NCI-H1436 (cell line): ENCODE data around the gene ATP6V0C.
"Not testable (repeated sequence)": the region's sequence is repeated elsewhere in the genome, so short reads cannot be mapped to it uniquely, and the experiment has no call there.

Experiments
- DNase-seq: peaks from one replicate; lab custom pipeline; 2025; lab: John Stamatoyannopoulos, UW

ATP6V0C gene

GRCh38 chr16:2474877-2475412 is 38.8 kb upstream of the ATP6V0C start, which contains the start of gene TBC1D24:
Gene TBC1D24, plus strand, starts transcription at chr16:2475127. Its CDS starts 21,022 bp downstream, at chr16:2496149.
- peak; percentile 60 for DNase-seq

DNA sequence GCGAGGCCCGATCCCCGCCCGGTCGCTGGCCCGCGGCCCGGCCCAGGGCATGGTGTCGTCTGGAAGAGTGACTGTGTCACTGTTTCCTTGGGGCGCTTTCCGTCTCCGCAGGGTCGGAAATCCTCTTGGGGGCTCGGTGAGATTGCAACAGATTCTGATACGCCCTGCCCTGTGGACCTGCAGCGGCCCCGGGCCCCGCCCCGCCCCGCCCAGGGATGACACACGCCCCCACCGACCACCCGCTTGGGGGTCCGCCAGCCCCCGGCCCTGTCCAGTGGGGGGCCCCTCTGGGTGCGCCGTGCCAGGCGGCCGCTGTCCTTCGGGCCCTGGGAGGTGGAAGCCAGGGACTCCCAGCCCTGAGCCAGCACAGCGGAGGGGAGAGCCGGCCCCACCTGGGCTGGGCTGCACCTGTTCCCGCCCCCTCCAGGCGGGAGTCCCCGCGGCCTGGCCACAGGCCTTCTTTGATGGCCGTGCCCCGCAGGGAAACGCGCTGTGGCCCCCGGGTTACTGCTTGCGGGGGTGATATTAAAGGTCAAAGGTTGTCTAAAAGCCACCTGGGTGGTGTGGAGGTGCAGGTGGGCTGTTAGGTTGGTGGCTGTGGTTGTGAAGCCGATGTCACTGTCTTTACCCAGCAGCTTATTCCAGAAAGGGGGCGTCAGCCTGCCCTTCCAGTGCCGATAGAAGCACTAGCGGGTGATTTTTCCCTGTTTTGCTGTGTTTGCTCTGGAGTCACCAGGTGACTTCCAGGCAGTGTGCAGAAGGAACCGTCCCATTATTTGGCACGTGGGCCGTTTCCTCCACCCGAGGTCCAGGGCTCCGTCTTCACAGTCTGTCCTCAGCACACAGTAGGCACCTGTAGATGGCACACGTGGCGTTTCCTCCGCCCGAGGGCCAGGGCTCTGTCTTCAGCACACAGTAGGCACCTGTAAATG is 38.1 kb upstream of the ATP6V0C start:
- DNase-seq = peak; percentile 43

DNA sequence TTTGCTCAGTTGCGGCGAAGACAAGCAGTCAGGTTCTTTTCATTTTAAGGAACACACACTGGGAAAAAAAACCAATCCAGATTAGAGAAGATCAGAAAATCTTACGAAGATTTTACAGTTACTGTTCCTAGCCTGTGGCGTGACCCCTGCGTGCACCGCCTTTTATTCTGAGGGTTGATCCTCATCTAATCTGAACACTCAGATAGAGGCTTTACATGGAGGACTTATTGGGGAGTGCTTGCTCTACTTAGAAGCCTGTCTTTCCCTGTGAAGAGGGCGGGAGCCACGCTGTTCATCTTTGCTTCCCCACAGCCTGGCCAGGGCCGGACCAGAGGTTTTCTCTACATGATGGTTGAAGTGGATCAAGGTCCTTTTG is 37.4 kb upstream of the ATP6V0C start:
- no peak for DNase-seq

GRCh38 chr16:2476741-2477140 is 37.0 kb upstream of the ATP6V0C start:
- DNase-seq = no peak

- no peak for DNase-seq
These were observed 36.4 kb upstream of the ATP6V0C start for GRCh38 chr16:2477327-2477726.

- no peak for DNase-seq
These were observed 35.5 kb upstream of the ATP6V0C start for GRCh38 chr16:2478279-2478678.

DNA sequence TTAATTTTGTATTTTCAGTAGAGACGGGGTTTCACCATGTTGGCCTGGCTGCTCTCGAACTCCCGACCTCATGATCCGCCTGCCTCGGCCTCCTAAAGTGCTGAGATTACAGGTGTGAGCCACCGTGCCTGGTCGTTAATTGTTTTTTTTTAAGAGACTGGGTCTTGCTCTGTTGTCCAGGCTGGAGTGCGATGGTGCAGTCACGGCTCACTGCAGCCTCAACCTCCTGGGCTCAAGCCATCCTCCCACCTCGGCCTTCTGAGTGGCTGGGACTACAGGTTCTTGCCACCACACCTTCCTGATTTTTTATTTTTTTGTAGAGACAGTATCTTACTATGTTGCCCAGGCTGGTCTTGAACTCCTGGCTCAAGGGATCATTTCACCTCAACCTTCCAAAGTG is 33.8 kb upstream of the ATP6V0C start:
- not testable (repeated sequence) for DNase-seq

GRCh38 chr16:2480948-2481347 is 32.8 kb upstream of the ATP6V0C start:
- DNase-seq = no peak

GRCh38 chr16:2481676-2482075 is 32.1 kb upstream of the ATP6V0C start:
- DNase-seq = no peak

DNA sequence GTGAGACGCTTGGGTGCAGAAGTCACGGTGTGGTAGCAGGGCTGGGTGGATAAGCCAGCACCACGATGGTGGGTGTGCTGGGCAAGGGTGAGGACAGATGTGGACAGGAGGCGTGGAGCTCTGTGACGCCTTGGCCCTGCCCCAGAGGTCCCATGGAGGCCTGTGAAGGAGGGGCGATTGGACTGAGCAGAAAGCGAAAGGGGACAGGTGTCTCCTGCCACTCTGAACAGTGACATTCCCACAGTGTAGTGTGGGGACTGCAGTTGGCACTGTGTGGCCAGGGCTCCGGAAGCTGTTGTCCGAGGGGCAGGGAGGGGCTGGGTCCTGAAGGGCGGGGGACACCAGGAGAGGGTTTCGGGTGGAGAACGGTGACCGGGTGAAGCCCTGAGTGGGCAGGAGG is 31.5 kb upstream of the ATP6V0C start:
- DNase-seq = no peak

- no peak for DNase-seq
These were observed 30.8 kb upstream of the ATP6V0C start for GRCh38 chr16:2482708-2483534.

GRCh38 chr16:2483939-2484897 is 29.5 kb upstream of the ATP6V0C start:
- no peak for DNase-seq

DNA sequence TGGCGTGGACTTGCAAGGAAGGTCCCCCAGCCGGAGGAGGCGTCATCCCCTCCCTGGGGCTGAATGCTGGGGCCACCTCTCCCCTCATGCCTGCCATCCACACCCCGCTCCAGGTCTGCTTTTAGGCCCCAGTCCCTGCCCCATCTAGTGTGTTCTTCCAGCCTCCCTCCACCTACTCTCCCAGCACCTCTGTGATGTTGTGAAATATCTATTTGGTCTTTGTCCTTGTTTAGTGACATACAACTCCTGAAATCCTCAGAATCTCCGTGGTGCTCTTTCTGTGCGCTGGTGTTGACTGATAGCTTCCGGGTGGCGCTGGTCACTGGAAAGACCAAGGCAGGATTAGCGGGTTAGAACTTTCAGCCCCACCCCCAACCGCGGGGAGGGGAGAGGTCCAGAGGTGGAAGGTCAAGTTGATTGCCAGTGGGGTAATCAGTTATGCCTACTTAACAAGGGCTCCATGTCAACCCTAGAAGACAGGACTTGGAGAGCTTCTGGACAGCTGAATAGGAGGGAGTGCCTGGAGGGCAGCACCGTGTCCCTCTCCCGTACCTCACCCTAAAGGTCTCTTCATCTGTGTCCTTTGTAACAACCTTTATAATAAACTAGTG is 28.7 kb upstream of the ATP6V0C start:
- DNase-seq = no peak

- no peak for DNase-seq
These were observed 27.8 kb upstream of the ATP6V0C start for GRCh38 chr16:2485811-2486507.

DNA sequence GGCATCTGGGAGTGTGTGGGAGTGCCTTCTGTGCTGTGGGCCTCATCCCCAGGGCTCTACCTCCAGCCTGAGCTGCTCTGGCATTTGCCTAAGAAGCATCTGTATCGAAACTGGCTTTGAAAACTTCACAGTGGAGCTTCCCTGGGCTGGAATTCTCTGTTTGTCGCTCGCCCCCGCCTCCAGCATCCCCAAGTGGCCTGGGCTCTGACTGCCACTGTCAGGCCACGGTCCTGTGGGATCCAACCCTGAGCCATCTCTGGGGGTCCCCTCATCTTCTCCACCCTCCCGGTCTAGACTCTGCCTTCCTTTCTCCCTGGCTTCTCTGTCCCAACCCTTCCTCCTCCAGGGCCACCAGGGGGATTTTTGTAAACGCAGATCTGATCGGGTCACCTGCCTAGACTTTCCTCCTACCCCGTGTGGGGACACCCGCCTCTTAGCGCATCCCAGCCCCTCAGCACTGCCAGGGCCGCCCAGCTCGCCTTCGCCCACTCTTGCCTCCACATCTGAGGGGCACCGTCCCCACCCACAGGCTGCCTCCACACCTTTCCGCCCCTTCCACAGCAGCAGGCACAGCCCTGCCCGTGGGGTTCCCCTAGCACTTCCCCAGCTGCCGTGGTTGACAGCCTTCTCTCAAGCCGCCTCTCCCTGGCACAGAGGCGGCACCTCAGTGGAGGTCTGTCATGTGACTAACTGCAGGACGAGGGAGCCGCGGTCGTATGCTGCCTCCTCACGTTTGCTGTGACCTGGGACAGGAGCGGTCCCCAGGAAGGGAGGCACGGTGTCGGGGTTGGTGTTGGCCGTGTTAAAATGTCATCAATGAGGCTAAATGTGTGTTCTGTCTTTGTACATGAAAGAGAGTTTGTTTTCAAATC is 26.9 kb upstream of the ATP6V0C start:
- DNase-seq = peak; percentile 14

DNA sequence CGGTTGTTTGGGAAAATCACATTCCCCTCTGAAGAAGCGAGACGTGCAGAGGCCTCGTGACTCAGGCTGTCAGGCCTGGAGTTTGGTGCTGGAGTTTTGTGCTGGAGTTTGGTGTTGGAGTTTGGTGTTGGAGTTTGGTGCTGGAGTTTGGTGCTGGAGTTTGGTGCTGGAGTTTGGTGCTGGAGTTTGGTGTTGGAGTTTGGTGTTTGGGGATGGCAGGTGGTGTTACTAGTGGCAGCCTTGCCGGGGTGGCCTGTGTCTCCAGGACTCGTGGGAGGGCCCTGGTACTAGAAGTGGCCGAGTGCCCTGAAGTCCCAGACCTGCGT is 26.3 kb upstream of the ATP6V0C start:
- DNase-seq = no peak

DNA sequence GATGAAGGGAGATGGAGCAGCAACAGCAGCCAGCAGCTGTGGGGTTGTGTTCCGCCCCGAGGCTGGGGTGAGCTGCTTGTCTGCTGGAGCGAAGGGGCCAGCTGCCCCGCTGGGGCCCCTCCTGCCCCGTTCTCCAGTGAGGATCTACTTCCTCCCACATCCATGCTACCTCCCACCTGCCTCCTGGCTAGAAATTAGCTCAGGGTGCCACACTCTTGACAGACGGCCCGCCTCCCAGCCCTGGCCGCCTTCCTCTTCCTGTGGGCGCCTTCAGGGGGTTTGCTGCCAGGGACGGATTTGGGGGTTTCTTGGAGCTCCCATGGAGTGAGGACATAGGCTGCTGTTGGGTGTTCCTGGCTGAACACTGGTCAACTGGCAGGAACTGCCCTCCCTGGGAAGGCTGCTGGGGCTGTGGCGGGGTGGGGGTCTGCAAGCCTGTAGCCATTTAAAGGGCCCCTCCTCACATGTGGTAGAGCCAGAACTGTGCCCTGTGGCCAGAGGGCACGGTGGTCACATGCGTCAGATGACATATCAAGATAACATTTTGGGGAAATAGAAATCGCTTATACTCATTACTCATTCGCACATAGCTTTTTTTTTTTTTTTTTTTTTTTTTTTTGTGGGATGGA is 25.7 kb upstream of the ATP6V0C start:
- DNase-seq = no peak

GRCh38 chr16:2489581-2489980 is 24.2 kb upstream of the ATP6V0C start:
- no peak for DNase-seq
